Nephron (organoid): Measurements from ENCODE around the gene RTTN.

Experiments
- H3K27ac Mint-ChIP-seq, 3 experiments: 2 replicates each; pipeline ENCODE4 v1.8.0; 2020; ENCODE audit warnings: mixed read lengths in 3 of 3, mild to moderate bottlenecking in 2 of 3, moderate library complexity in 1 of 3
- H3K27me3 Mint-ChIP-seq: 2 replicates; pipeline ENCODE4 v1.8.0; 2021; ENCODE audit warnings: low read depth, mild to moderate bottlenecking, moderate library complexity, mixed read lengths
- H3K36me3 Mint-ChIP-seq: 2 replicates; pipeline ENCODE4 v1.8.0; 2020; ENCODE audit warnings: low read depth, mixed read lengths
- H3K4me1 Mint-ChIP-seq: 2 replicates; pipeline ENCODE4 v1.8.0; 2020; ENCODE audit warnings: mixed read lengths
- H3K4me3 Mint-ChIP-seq, 3 experiments: 2 replicates each; pipeline ENCODE4 v1.8.0; 2020; ENCODE audit warnings: mild to moderate bottlenecking in 3 of 3, mixed read lengths in 3 of 3, moderate library complexity in 2 of 3
- H3K9me3 Mint-ChIP-seq: 2 replicates; pipeline ENCODE4 v1.8.0; 2020; ENCODE audit warnings: mixed read lengths
- TF ChIP-seq, protein P1 (sequence below), 3 experiments: fragments of 200-600 bp; sonication (generic); IDR thresholded peaks; one replicate each; pipeline ENCODE4 v1.5.0; 2021; ENCODE audit warnings: antibody characterized with exemption in 3 of 3; ENCODE audit not compliant: unreplicated experiment in 3 of 3

The RTTN gene

DNA sequence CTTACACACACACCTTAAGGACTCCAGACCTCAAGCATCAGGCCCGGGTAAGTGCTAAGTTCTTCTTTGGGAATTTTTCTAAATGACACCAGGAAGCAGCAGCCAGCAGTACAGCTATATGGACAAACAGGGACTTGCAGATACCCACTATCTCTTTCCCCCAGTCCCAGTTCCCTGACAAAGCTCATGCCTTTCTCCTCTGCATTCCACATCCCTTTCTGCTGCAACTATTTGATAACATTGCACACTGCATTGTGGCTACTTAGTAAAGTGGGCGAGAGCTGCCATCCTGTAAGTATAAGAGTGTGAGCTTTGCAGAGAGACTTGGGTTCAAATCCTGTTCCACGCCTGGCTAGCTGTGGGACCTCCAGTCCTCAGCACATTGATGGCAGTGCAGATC is 243.8 kb downstream of the RTTN start:
- H3K27ac Mint-ChIP-seq: no peak overlapping the region
- no peaks in the 10 kb centered on the region for H3K36me3 Mint-ChIP-seq
- H3K4me1 Mint-ChIP-seq: no peaks in the 10 kb centered on the region
- H3K27me3 Mint-ChIP-seq: no peaks in the 10 kb centered on the region
- H3K9me3 Mint-ChIP-seq: peaks cover 4% of the 10 kb centered on the region
- TF ChIP-seq, protein P1, sequence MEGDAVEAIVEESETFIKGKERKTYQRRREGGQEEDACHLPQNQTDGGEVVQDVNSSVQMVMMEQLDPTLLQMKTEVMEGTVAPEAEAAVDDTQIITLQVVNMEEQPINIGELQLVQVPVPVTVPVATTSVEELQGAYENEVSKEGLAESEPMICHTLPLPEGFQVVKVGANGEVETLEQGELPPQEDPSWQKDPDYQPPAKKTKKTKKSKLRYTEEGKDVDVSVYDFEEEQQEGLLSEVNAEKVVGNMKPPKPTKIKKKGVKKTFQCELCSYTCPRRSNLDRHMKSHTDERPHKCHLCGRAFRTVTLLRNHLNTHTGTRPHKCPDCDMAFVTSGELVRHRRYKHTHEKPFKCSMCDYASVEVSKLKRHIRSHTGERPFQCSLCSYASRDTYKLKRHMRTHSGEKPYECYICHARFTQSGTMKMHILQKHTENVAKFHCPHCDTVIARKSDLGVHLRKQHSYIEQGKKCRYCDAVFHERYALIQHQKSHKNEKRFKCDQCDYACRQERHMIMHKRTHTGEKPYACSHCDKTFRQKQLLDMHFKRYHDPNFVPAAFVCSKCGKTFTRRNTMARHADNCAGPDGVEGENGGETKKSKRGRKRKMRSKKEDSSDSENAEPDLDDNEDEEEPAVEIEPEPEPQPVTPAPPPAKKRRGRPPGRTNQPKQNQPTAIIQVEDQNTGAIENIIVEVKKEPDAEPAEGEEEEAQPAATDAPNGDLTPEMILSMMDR (IDR thresholded peaks at IDR 0.05; ENCODE audit: unreplicated experiment in 3 of 3): no peak
- no peak overlapping the region for H3K4me3 Mint-ChIP-seq

DNA sequence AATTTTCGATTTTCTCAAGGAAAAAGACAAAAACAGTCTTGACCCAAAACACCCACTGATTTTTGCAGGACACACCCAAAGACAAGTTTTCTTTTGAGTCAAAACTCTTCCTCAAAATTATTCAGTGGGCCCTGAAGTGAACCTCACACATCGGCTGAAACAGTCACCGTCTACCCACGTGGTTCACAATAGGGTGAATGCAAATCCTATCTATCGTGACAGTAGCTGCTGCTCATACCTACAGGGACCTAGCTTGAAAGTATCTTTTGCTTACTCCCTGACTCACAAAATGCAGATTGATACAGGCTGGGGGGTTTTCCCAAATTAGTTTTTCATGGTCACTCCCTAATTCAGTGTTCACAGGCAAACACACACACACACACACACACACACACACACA is 247.1 kb downstream of the RTTN start:
- no peaks in the 10 kb centered on the region for H3K27me3 Mint-ChIP-seq
- no peaks in the 10 kb centered on the region for H3K36me3 Mint-ChIP-seq
- H3K4me3 Mint-ChIP-seq: no peak overlapping the region
- TF ChIP-seq, protein P1 (IDR thresholded peaks at IDR 0.05; ENCODE audit: unreplicated experiment in 3 of 3): no peak
- peaks cover 5% of the 10 kb centered on the region for H3K9me3 Mint-ChIP-seq
- H3K27ac Mint-ChIP-seq: peak overlapping the region in 1 of 3 experiments; percentile 13
- H3K4me1 Mint-ChIP-seq: no peaks in the 10 kb centered on the region

DNA sequence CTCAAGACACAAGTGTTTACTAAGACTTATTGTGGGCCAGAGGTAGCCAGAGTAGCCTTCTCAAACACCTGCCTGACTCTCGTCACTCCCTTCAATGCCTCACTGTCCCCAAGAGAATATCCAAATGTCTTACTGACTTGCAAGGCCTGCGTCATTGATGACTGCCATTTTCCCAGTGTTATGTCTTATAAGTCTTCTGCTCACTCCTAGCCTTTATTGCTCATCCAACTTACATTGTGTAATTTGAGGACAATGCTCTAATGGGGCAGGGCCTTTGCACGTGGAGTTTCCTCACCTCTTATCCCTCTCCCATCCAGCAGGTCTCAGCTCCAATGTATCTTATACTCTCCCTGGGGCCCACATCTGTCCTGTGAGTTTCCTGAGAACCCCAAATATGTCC is 247.7 kb downstream of the RTTN start:
- Mint-ChIP-seq H3K4me3 (no peak overlapping the region), H3K9me3 (peaks cover 2% of the 10 kb centered on the region), H3K27ac (no peak overlapping the region), H3K4me1 (no peaks in the 10 kb centered on the region), H3K27me3 (no peaks in the 10 kb centered on the region), H3K36me3 (no peaks in the 10 kb centered on the region)
- TF ChIP-seq, protein P1 (IDR thresholded peaks at IDR 0.05; ENCODE audit: unreplicated experiment in 3 of 3): no peak

DNA sequence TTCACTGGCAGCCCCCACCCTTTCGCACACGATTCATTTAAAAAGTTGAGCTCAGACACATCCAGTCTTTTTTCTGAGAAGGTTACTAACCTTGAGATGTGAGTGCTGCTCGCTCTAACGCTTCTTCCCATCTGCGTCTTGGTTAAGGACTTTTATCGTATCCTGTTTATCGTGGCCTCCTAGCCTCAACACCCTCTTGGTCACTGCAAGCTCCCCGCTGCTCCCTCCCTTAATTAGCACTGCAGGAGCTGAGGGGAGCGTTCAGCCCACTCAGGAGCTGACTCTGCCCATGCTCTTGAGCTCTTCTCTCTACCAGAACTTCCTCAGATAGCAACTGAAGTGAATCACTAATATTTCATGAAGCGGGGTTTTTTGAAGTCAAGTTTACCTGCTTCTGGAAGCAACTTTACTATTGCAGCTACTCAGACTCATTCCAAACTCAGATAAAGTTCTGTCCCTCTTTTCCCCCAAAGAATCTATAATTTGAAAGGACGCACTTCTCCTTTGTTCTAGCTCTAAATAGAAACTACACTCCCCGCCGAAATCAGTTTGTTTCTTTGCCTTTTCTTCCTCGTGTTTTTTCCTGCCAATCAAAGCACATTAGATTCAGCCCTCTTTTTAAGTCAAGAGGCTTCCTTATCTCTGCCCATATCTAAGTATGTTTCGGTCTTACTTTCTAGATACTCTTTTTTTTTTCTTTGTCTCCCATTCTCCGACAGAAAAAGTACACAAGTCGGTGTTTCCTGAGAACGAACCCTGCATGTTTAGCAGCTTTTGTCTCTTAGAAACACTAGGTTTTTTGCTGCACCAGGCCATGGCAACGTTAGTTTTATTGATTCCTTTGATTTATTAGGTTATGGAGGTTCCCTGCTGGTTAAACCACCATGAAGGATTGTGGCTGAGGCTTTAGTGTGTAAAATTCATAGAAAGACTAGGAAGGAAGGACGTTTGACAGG is 248.5 kb downstream of the RTTN start:
- Mint-ChIP-seq H3K27me3 (no peaks in the 10 kb centered on the region), H3K36me3 (no peaks in the 10 kb centered on the region), H3K4me1 (no peaks in the 10 kb centered on the region), H3K27ac (no peak overlapping the region), H3K4me3 (no peak overlapping the region), H3K9me3 (peaks cover 2% of the 10 kb centered on the region)
- TF ChIP-seq, protein P1 (IDR thresholded peaks at IDR 0.05; ENCODE audit: unreplicated experiment in 3 of 3): no peak

DNA sequence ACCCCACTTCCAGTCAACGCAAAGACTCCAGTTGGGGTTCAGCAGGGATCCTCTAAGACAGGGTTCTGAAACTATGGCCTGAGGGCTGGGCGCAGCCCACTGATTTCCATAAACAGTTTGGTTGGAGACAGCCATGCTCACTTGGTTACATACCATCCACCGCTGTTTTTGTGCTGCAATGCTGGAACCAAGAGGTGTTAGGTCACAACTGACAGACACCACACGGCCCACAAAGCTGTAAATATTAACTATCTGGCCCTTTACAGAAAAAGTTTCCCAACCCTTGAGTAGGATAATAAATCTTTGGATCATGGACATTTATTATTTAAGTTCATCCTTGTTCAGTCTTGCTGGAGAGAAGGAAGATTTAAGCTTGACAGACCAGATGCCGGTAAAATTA is 249.4 kb downstream of the RTTN start:
- TF ChIP-seq, protein P1 (IDR thresholded peaks at IDR 0.05; ENCODE audit: unreplicated experiment in 3 of 3): no peak
- peaks cover 6% of the 10 kb centered on the region for H3K9me3 Mint-ChIP-seq
- H3K36me3 Mint-ChIP-seq: no peaks in the 10 kb centered on the region
- H3K27ac Mint-ChIP-seq: no peak overlapping the region
- no peak overlapping the region for H3K4me3 Mint-ChIP-seq
- H3K4me1 Mint-ChIP-seq: peaks cover 5% of the 10 kb centered on the region
- H3K27me3 Mint-ChIP-seq: no peaks in the 10 kb centered on the region
